GM12878 (cell line): ENCODE results near the gene SRSF1. TPM values are rescaled to one million over a fixed set of nuclear protein-coding genes. Genes with fewer than 3 reads are reported as not detected.

Source experiments
- ATAC-seq: fragments of 200-7000 bp; cut with Tn5 transposase; 3 replicates; pipeline ENCODE4 v1.9.1; 2020; ENCODE audit warnings: mild to moderate bottlenecking, moderate library complexity
- BruUV-seq: library from RNA; stranded (reverse); fragments of 400-500 nt; replicated peaks from 2 replicates; lab custom pipeline; 2021; lab: Mats Ljungman, UMichigan
- CTCF ChIA-PET: fragments of 300-600 bp; sonication (Branson Sonifier 250); formaldehyde crosslinking; extraction: SDS; loops from one replicate; lab custom pipeline; 2021; ENCODE audit warnings: inconsistent platforms; lab: Yijun Ruan, JAX
- POLR2A ChIA-PET: fragments of 350-600 bp; formaldehyde crosslinking; extraction: SDS; loops from one replicate; lab custom pipeline; 2021; ENCODE audit warnings: inconsistent platforms; lab: Charles Lee
- RAD21 ChIA-PET: fragments of 300-600 bp; sonication (Branson Sonifier 250); formaldehyde crosslinking; loops from one replicate; lab custom pipeline; 2023; ENCODE audit warnings: antibody characterized with exemption; ENCODE audit not compliant: unreplicated experiment; lab: Charles Lee
- SMC1A ChIA-PET: fragments of 300-600 bp; sonication (Branson Sonifier 250); formaldehyde crosslinking; loops from one replicate; lab custom pipeline; 2023; ENCODE audit not compliant: unreplicated experiment, uncharacterized antibody; lab: Charles Lee
- DNase-seq: peaks from one replicate; pipeline ENCODE4 v3.0.0-alpha.2; 2011; ENCODE audit warnings: low read depth, low spot score
- FAIRE-seq: peaks from 3 replicates; lab custom pipeline; 2011; peaks lifted over from hg19 to GRCh38; lab: Jason Lieb, UNC
- H2AFZ ChIP-seq: 2 replicates; pipeline ENCODE4 v1.6.0; 2011; ENCODE audit warnings: low read depth, low read length, control low read depth; ENCODE audit not compliant: control insufficient read depth
- H3K27ac ChIP-seq: 2 replicates; pipeline ENCODE4 v1.5.1; 2011; ENCODE audit warnings: control low read depth; ENCODE audit not compliant: control insufficient read depth, insufficient read depth
- H3K27me3 ChIP-seq, 2 experiments: replicated peaks in 1 of 2; 2 replicates each; pipeline versions ENCODE4 v1.6.0 to v1.6.1; 2011; ENCODE audit warnings: low read length in 1 of 2; ENCODE audit not compliant: control insufficient read depth in 2 of 2, insufficient read depth in 2 of 2
- H3K36me3 ChIP-seq, 2 experiments: 2 replicates each; pipeline ENCODE4 v1.5.1; 2011; ENCODE audit warnings: low read length in 1 of 2; ENCODE audit not compliant: control insufficient read depth in 2 of 2, insufficient read depth in 2 of 2
- H3K4me1 ChIP-seq: 2 replicates; pipeline ENCODE4 v1.6.1; 2011; ENCODE audit warnings: mild to moderate bottlenecking, low read length, moderate library complexity, mixed read lengths; ENCODE audit not compliant: control insufficient read depth, insufficient read depth
- H3K4me2 ChIP-seq: 2 replicates; pipeline ENCODE4 v1.6.0; 2011; ENCODE audit warnings: control low read depth; ENCODE audit not compliant: control insufficient read depth, insufficient read depth
- H3K4me3 ChIP-seq: fragments of 200-600 bp; sonication (generic); 2 replicates; pipeline ENCODE4 v1.5.1; 2016
- H3K79me2 ChIP-seq: 2 replicates; pipeline ENCODE4 v1.6.0; 2011; ENCODE audit warnings: low read length; ENCODE audit not compliant: control insufficient read depth, insufficient read depth
- H3K9ac ChIP-seq: 2 replicates; pipeline ENCODE4 v1.8.0; 2011; ENCODE audit warnings: low read length, control low read depth, mixed read lengths; ENCODE audit not compliant: control insufficient read depth, insufficient read depth
- H3K9me3 ChIP-seq: replicated peaks from 3 replicates; pipeline ENCODE4 v1.5.1; 2011; ENCODE audit warnings: mild to moderate bottlenecking, low read length; ENCODE audit not compliant: control insufficient read depth, insufficient read depth
- H4K20me1 ChIP-seq: 2 replicates; pipeline ENCODE4 v1.6.0; 2011; ENCODE audit not compliant: control insufficient read depth, insufficient read depth
- CHD4 ChIP-seq: fragments of 200-600 bp; sonication (generic); IDR thresholded peaks from 2 replicates; pipeline ENCODE4 v1.6.1; 2016; ENCODE audit warnings: mild to moderate bottlenecking
- ESRRA ChIP-seq: IDR thresholded peaks from 2 replicates; pipeline ENCODE4 v1.6.1; 2012; ENCODE audit warnings: mild to moderate bottlenecking, low read length, improper control_type of control experiment
- HCFC1 ChIP-seq: fragments of 150-350 bp; IDR thresholded peaks from 2 replicates; pipeline ENCODE4 v1.6.1; 2014; ENCODE audit warnings: low read length
- IKZF1 ChIP-seq: fragments of 450-650 bp; conservative IDR thresholded peaks from 2 replicates; pipeline ENCODE4 v1.6.1; 2017; ENCODE audit warnings: antibody characterized with exemption, mild to moderate bottlenecking
- MYC ChIP-seq: IDR thresholded peaks from 2 replicates; pipeline ENCODE4 v1.6.1; 2011; ENCODE audit warnings: mild to moderate bottlenecking, low read length, moderate library complexity, inconsistent platforms; ENCODE audit not compliant: insufficient read depth, insufficient replicate concordance, insufficient read length, severe bottlenecking
- NFIC ChIP-seq: IDR thresholded peaks from 2 replicates; pipeline ENCODE4 v1.6.1; 2012; ENCODE audit warnings: low read depth, mild to moderate bottlenecking, inconsistent platforms, low read length, moderate library complexity
- NKRF ChIP-seq: fragments of 450-650 bp; conservative IDR thresholded peaks from 2 replicates; pipeline ENCODE4 v1.6.1; 2017; ENCODE audit warnings: mild to moderate bottlenecking, moderate library complexity
- PAX8 ChIP-seq: fragments of 450-650 bp; IDR thresholded peaks from 2 replicates; pipeline ENCODE4 v1.6.1; 2017; ENCODE audit warnings: mild to moderate bottlenecking, moderate library complexity
- RBBP5 ChIP-seq: fragments of 200-600 bp; sonication (generic); conservative IDR thresholded peaks from 2 replicates; pipeline ENCODE4 v1.6.1; 2016
- SREBF1 ChIP-seq: IDR thresholded peaks from 2 replicates; pipeline ENCODE4 v1.6.1; 2012; ENCODE audit warnings: mild to moderate bottlenecking, low read length
- SUZ12 ChIP-seq: fragments of 200-600 bp; sonication (generic); IDR thresholded peaks from one replicate; pipeline ENCODE4 v1.6.1; 2018; ENCODE audit warnings: antibody characterized with exemption, mild to moderate bottlenecking; ENCODE audit not compliant: unreplicated experiment
- ZNF592 ChIP-seq: fragments of 450-650 bp; IDR thresholded peaks from 2 replicates; pipeline ENCODE4 v1.6.1; 2017; ENCODE audit warnings: mild to moderate bottlenecking, moderate library complexity
- WGBS: methylation state at CpG from one replicate; pipeline ENCODE4 v1.1.6; 2016; ENCODE audit warnings: low lambda C conversion rate; ENCODE audit not compliant: insufficient replicate concordance, insufficient coverage; ENCODE audit errors: missing lambda C conversion rate; 5-methylcytosine and 5-hydroxymethylcytosine counted together
- in situ Hi-C: fragments of 300-500 bp; cut with MboI; formaldehyde crosslinking; loops from 9 replicates; pipeline ENCODE4 v1.14.3; 2018; ENCODE audit warnings: mixed read lengths
- intact Hi-C: fragments of 100-400 bp; cut with micrococcal nuclease; formaldehyde crosslinking; loops from one replicate; pipeline ENCODE4 v1.14.2; 2022; ENCODE audit not compliant: unreplicated experiment
- polyA plus RNA-seq, 11 experiments: library from polyadenylated mRNA; depleted of rRNA in 4 of 11; unstranded in 6 of 11; stranded (reverse) in 5 of 11; fragments of >200 nt; fragmentation: Nextera tagmentation in 4 of 11; fragmentation: Illumina TruSeq in 1 of 11; extraction: Ambion mirVana in 4 of 11; extraction: Trizol in 1 of 11; gene quantifications; 1 replicate in 1 of 11; 2 replicates in 10 of 11; pipeline versions ENCODE4 v1.2.1 to v1.2.3, GENCODE V29; 2011 to 2016; ENCODE audit warnings: inconsistent platforms in 2 of 11, missing spikeins in 2 of 11, low read depth in 1 of 11
- total RNA-seq, 4 experiments: library from RNA; depleted of rRNA in 3 of 4; stranded (reverse); fragments of >200 nt in 3 of 4; fragmentation: Illumina TruSeq in 1 of 4; extraction: Trizol in 1 of 4; gene quantifications; 2 replicates each; pipeline versions ENCODE4 v1.2.1 to v1.2.3, GENCODE V29; 2013 to 2021

Gene SRSF1
- total and polyA plus RNA-seq, 10 of the 15 experiments (the other 5 are each of a cell fraction or from before 2014, with no cell fraction given) = 101 to 474 (median 404) TPM

DNA sequence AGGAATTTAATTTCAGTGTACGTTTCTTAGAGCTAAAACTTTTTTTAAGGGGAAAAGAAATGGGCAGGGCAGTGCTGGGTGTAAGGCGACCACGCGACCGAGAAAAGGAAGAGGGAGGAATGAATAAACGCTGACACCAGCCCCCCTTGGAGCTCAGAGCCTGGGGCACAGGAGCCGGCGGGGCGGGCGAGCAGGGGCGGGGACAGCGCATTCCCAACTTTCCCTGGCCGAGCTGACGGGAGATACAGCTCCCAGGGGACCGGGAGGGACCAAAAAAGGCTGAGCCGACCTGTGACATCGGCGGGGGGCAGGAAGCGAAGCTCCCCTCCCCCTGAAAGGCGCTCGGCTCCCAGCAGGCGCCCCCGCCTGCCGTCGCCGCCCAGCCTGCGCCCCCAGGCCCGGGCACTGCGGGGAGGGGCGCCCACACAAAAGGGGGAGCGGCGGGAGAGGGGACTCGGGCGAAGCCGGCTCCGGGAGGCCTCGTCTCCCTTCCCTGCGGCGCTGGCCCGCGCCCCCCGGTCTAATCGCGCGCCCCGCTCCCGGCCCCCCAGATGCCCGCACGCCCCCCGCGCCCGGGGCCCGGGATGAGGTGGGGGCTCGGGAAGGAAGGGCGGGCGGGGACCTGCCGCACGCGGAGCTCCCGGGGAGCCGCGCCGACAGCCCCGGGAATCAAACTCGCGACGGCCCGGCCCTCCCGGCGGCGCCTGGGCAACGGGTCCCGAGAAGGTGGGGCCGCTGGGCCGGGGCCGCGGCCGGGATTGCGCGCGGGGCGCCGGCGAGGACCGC is 52.5 kb downstream of the SRSF1 start (continued):
- TF ChIP-seq NKRF (no peak), SUZ12 (peak; percentile 64), RBBP5 (no peak), SREBF1 (no peak), ESRRA (no peak), HCFC1 (no peak)

GRCh38 chr17:57953705-57954396 is 53.2 kb downstream of the SRSF1 start:
- H3K36me3 ChIP-seq = no peaks in the 10 kb centered on the region
- TF ChIP-seq NFIC = no peak
- no peak for TF ChIP-seq ZNF592
- no peak for TF ChIP-seq IKZF1
- no peak for TF ChIP-seq PAX8
- no peak for TF ChIP-seq CHD4
- TF ChIP-seq MYC = no peak
- SMC1A ChIA-PET = interaction anchor here (0.6 to 10.2 kb wide), 13 partner anchors 10 to 463 kb away, joined by 3 to 138 read pairs (median 5); partner anchors contain the start of gene RNF43
- no peaks in the 10 kb centered on the region for H3K9me3 ChIP-seq
- no TSS peak for BruUV-seq
- H3K9ac ChIP-seq = no peak overlapping the region
- RAD21 ChIA-PET = interaction anchor here (0.7 to 9.4 kb wide), 12 partner anchors 11 to 869 kb away, joined by 3 to 66 read pairs (median 8); partner anchors contain the start of gene AKAP1
- H2AFZ ChIP-seq = no peak overlapping the region
- ATAC-seq = no peak
- H3K4me1 ChIP-seq = peaks cover 33% of the 10 kb centered on the region
- no peaks in the 10 kb centered on the region for H3K79me2 ChIP-seq
- no peak for FAIRE-seq
- POLR2A ChIA-PET = interaction anchor here (0.6 to 3.0 kb wide), 5 partner anchors 10 to 49 kb away, joined by 3 to 13 read pairs (median 7); no protein-coding TSS in a partner anchor
- CTCF ChIA-PET = interaction anchor here (0.7 to 8.1 kb wide), 11 partner anchors 15 to 76 kb away, joined by 3 to 77 read pairs (median 4); no protein-coding TSS in a partner anchor
- DNase-seq = no peak
- WGBS = 87% methylated on average over 13 of the region's 13 CpGs
- intact Hi-C loops (no loop called here), in situ Hi-C loops (no loop called here)
- H3K27ac ChIP-seq = no peak overlapping the region
- H4K20me1 ChIP-seq = peaks cover 7% of the 10 kb centered on the region; the same call in 1 of the 2 replicates
- peaks cover 0 to 2% of the 10 kb centered on the region in 2 experiments; a peak in 2 of 4 replicates for H3K27me3 ChIP-seq
- no peak overlapping the region for H3K4me3 ChIP-seq
- no peak overlapping the region for H3K4me2 ChIP-seq
